SIG-M5 treated with dmso at 0.1 percent for 504 hours (cell line): ENCODE data around the gene CLDN18.

ENCODE experiments used
- DNase-seq: peaks from one replicate; lab custom pipeline; 2025; ENCODE audit not compliant: unreplicated experiment; lab: John Stamatoyannopoulos, UW

The CLDN18 gene

DNA sequence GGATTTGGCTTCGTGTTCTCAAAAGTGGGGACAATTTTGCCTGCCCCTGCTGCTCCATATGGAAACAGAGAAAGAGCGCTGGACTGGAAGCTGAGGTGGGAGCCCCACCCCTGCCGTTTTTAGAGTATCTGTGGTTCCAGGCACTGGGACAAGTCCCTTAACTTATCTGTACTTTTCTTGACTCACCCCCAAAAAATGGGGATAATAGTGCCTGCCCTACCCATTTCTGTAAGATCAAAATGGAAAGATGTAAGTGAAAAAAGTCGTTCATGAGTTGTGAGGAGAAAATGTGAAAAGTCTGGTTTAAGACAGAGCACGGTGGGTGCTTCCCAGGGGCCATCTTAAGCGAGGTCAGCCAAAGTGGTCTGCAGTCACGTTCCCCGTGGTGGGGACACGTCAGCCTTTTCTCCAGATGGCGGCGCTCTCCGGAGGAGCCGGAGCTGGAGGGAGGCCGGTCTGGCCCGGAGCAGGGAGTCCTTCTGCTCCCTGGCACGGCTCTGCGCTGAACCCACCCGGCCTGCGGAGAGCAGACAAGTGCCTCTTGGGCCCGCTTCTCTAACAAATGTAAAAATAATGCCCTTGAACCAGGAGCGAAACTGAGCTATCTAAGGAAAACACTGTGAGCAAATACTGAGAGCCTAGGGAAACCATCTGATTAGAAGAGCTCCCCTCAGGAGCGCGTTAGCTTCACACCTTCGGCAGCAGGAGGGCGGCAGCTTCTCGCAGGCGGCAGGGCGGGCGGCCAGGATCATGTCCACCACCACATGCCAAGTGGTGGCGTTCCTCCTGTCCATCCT, at the start of gene CLDN18:
CLDN18 (plus strand) TSS at position 690 of the 797 bp plus-strand sequence; CDS start at position 751, 61 bp downstream.
- no peak for DNase-seq

DNA sequence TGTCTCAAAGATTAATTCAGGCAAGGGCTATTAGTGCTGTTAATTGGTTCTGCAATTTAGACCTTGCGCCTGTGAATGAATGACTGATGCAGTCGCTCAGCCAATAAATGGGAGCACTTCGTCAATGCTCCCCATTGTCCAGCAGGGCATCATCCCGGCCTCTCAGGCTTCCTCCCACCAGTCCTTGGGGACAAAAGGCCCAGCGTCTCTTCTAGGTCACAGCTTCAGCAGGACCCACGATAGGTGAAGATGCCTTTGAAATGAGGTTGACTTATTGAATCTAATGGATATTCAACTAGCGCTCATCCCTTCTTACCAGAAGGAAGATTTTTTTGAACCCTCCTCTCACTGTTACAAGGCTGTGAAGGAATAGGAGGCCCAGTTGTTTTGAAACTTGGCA, 47.7 kb upstream of the CLDN18 start:
- DNase-seq: no peak

DNA sequence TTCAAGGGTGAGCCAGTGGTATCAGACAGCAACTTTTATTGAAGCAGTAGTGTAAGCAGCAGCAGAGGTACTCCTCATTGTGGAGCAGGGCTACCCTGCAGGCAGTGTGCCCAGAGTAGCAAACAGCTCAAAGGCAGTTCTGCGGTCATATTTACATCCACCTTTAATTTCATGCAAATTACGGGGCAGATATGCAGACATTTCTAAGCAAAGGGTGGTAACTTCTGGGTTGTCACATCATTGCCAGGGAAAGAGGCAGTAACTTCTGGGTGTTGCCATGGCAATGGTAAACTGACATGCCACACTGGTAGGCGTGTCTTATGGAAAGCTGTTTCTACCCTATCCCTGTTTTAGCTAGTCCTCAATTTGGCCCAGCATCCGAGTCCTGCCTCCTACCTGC, 46.5 kb upstream of the CLDN18 start:
- no peak for DNase-seq

DNA sequence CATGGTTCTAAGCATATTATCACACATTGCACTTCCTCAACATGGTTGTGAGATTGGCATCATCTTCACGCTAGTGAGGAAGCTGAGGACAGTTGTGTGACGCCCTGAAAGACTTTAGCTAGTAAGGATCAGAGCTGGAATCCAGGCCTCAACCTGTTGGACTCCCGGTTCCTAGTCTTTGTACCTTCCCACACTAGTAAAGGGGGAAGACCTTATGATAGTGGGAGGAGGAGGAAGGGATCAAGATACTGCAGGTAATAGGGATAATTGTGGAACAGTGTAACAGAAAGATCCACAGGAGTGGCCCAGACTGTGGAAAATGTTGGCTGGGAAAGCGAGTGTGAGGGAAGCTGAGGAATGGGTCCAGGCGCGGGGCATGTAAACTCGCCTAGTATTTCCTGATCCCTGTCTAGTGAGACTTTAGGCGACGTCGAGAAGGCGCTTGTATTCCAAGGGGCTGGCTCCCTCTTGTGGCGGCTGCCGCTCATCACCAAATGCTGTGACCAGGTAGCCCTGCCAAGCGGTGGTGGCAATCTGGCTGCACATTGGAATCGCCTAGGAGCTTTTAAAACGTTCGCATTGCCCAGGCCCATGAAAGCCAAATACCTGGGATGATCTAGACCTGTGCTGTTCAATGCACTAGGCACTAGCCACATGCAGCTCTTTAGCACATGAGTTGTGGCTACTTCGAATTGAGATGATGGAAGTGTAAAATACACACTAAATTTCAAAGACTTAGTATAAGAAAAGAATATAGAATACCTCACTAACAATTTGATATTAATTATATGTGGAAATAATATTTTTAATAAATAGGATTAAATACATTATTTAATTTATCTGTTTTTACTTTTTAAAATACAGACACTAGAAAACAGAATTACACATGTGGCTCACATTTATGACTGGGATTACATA, 38.8 kb upstream of the CLDN18 start:
- peak; percentile 61 for DNase-seq

DNA sequence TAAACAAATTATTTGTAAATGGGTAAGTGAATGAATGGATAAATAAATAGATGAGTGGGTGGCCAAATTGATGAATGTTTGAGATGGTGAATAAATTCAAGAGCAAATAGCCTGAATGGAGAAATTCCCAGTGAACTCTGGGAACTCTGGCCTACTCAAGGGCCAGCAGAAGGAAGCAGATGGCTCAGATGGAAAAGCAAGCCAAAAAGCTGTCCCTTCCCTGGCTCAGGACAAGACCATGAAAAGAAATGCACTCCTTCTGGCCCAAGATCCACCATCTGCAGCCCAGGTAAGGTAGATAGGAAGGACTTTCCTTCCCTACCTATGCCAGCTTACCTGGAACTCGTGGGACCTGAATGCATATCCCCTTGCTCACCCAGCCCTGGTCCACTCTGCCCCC, 37.6 kb upstream of the CLDN18 start:
- DNase-seq: no peak

DNA sequence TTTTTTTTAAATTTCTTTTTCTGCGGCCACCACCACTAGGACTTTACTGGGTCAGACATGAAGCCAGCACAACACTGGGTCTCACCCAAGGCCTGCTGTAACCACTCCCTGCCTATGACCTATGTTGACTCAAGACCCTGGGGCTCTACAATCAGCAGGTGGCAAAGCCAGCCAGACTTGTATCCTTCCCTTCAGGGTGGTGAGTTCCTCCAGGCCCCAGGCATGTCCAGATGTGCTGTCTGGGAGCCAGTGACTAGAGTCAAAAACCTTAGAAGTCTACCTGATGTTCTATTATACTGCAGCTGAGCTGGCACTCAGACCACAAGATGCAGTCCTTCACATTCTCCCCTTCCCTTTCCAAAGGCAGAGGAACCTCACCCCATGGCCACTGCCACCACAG, 31.6 kb upstream of the CLDN18 start:
- DNase-seq: no peak

DNA sequence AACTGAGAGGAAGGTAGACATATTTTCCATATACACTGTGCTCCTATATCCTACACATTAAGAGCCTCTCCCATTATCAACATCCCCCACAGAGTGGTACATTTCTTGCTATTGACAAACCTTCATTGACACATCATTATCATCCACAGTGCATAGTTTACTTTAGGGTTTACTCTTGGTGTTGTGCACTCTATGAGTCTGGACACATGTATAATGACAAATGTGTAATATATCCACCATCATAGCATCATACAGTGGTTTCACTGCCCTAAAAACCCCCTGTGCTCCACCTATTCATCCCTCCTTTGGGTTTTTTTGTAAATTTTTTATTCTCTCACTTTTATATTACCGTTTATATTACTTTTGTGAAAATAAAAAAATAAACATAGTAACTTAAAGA, 22.2 kb upstream of the CLDN18 start:
- no peak for DNase-seq

DNA sequence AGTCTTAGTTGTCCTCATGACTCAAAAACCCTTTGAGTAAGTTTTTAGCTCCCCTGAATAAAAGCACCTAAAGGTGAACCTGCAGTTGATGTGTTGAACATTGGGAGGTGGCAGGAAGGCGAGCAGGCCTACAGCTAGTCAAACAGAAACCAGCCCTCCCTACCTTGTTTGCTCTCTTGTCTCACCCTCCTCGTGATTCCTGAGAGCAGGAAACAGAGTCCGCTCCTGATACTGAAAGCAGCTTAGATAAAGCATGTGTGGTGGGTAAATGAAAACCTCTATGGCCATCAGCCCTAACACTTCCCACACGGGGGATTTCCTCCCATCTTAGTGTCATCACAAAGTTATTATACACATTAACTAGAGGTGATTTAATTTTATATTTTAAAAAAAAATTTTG, 21.8 kb upstream of the CLDN18 start:
- no peak for DNase-seq

DNA sequence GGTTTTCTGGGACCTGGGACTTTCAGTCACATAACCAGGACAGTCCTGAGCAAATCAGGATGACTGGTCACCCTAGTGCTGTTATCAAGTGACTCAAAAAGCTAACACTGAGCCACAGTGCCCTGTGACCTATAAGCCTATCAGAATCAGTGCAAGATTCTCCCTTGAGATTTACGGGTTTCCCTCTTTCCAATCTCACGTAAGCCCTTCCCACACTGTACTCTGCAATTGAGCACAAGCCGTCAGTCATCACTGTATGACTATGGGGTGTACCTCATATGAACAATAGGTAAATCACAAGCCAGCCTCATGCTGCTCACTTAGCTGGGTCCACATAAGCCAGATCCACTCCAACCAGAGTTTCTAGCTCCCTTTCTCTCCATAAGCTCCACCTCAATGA, 21.0 kb upstream of the CLDN18 start:
- DNase-seq: no peak

DNA sequence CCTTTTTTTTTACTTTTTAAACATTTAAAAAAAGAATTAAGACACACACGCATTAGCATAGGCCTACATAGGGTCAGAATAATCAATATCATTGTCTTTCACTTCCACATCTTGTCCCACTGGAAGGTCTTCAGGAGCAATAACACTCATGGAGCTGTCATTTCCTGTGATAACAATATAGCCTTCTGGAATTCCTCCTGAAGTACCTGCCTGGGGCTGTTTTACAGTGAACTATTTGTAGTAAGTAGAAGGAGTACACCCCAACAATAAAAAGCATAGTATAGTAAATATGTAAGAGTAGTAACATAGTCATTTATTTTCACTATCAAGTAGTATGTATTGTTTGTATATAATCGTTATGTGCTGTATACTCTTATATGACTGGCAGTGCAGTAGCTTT, 19.5 kb upstream of the CLDN18 start:
- no peak for DNase-seq

DNA sequence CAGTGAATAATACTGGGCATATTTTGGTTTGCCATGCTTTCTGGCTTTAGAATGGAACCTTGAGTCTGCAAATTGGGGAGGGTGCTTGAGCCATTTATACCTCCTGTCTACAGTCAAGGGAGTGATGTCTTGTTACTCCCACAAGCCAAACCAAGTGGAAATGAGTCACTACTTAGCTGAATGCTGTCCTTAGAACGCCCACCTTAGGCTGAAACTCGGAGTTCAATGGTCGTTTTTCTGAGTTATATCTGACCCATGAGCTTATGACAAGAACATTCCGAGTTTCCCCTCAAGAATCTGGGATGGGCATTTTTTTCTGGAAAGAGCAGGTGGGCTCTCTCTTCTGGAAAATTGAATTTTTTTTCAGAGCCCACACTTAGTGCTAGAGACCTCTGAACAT, 17.4 kb upstream of the CLDN18 start:
- DNase-seq: no peak

DNA sequence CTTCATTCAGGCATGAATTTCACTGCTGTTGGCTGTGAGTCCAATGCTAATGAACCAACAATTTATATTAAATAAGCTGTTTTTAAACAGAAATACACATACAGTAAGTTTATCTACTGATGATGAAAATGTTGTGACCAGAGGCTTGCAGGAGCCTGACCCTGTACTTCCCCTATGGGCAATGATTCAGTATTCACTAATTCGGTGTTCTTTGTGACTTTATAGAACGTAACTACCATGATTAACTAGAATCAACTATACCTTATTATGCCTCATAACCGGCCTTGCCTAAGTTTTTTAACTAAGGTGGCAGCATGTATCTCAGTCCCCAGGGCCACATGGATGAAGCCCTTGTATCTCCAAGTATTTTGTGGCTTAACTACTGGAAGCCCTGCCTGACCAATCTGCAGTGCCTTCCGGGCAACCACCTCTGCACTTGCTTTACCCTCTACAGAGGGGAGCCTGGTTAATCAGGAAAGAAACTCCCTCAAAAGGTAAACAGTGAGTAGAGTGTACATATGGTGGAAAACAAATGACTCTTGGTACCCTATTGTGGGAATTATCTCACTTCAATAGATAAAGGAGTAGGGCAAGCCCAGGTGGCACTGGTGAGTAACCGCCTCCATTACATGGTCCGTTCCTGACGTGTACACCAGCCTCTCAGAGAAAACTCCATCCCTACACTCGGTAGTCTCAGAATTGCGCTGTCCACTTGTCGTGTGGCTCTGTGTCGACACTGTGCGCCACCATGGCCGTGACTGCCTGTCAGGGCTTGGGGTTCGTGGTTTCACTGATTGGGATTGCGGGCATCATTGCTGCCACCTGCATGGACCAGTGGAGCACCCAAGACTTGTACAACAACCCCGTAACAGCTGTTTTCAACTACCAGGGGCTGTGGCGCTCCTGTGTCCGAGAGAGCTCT, 11.6 kb upstream of the CLDN18 start:
- no peak for DNase-seq

DNA sequence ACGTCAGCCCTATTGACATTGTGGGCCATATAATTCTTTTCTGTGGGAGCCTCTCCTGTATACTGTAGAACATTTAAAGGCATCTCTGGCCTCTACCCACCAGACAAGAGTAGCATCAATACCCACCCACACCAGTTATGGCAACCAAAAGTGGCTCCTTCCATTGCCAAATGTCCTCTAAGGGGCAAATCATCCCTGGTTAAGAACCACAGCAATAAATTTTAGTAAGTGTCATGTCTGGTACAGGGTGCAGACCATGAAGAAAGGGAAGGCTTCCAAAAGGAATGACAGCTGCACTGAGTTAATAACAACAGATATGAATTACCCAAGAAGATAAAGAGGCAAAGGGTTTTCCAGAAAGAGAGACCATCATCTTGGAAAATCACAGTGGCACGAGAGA, 6.9 kb upstream of the CLDN18 start:
- DNase-seq: no peak

DNA sequence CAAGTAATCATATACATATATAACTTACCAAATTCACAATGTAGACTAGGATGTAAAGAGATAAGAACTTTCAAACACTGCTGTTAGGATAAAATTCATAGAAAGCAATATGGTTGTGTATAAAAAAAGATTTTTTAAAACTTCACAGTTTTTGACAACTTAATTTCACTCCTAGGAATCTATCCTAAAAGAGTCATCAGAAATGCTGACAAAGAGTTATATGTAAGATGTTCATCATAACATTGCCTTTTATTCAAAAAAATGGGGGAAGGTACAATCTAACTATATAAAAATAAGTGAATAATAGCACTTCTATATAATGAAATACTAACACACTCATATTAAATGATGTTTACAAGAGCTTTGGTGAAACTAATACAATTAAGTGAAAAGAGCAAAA, 4.3 kb upstream of the CLDN18 start:
- no peak for DNase-seq

DNA sequence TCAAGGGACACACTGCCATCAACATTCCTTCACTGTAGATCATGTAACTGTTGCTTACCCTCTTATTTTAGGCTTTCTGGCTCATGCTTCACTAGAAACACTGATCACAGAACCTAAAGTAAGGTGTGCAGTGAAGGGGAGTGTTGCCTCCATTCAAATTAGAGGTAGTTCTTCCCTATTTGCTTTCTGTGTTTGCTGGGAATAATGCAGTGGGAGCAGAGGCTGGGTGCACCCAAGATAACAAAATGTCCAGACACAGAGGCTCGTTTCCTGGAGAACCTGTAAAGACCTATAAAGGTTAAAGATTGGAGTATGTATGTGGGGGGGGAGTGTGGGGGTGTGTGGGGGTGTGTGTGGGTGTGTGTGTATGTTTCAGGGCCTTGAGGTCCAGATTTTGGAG, 2.1 kb upstream of the CLDN18 start:
- DNase-seq: no peak

DNA sequence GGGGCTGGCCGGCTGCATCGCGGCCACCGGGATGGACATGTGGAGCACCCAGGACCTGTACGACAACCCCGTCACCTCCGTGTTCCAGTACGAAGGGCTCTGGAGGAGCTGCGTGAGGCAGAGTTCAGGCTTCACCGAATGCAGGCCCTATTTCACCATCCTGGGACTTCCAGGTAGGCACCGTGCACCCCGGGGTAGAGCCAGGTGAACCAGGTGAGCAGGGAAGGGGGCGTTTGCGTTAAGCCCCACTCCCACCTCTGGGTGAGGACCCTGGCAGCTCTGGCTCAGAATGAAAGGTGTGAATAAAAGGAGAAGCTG, 267 bp downstream of the CLDN18 start:
- DNase-seq: no peak

DNA sequence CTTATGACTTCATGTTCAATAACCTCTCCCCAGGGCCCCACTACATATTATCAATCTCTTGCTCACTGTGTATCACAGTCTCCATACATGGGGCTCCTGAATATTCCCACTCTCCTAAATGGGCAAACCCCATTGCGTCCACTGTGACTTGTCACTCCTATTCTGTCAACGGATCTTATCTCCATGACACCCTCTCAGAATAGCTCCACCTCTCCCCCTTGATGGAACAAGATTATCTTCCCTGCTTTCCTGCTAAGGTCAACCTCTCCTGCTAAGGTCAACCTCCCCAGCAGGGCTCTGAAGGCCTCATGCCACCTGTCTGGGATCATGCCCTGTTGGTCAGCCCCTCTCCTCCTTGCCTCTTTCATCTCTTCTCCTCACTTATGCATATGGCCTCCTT, 1.8 kb downstream of the CLDN18 start:
- DNase-seq: no peak

DNA sequence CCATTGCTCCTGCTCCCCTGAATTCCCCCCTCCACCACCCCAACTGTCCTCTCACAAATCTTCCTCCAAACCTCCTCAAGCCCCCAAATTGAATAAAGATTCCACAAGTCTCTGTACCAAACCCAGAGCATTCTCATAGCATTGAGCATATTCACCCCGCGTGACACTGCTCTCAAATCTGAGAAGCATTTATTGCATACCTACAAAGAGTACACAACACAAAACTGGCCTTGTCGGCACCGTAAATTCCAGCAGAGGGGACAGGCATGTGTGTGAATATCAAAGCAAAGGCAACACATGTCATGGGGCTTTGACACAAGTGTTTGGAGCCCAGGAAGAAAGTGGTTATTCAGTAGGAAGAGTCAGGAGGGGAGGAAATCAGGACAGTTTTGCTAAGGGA, 2.6 kb downstream of the CLDN18 start:
- no peak for DNase-seq

DNA sequence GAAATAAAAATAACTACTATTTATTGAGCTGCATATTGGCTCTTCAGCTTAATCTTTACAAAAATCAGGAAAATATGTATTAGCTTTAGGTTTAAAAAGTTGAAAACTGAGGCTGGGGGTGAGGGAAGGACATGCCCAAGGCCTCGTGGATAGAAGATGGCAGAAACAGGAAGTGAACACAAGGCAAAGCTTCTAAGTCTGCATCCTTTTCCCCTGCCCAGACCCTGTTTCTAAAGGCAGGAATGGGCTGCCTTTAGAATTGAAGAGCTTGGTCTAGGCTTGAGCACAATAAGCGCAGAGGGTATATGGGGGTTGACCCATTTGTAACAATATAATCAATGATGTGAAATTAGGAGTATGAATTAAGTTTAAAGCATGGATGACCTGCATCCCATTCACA, 6.1 kb downstream of the CLDN18 start:
- DNase-seq: no peak

DNA sequence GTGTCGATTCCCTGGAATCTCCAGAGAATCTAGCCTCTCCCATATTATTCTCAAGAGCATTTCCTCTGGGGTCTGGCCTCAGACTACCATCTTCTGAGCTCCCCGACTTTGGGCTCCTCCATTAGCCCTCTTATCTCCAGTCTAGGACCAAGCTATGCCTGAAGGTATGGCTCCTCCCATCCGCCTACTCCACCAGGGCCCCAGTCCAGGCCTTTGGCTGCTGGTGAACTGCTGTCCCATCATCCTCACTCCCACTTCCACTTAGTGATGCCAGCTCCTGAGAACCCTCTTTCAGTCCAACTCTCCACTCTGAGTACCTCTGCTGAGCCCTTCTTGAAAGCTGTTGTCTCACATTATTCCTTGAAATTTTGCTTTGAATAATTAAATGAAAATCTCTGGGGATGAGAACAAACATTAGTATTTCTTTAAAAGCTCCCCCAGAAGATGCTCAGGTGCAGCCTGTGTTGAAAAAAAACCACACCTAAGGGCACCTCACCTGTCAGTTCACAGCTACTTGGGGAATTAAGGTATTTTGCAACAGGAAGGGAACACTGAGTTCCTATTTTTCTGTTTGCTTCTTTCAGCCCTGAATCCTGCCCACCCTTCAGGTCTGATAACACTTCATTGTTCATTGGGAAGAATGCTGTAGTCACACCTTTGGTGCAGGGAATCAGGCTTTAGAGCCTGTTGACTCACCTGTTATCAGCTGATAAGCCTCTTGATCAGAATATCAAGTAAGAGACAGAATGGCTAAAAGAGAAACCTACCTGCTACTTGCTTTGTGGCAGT, 9.5 kb downstream of the CLDN18 start:
- DNase-seq: no peak

DNA sequence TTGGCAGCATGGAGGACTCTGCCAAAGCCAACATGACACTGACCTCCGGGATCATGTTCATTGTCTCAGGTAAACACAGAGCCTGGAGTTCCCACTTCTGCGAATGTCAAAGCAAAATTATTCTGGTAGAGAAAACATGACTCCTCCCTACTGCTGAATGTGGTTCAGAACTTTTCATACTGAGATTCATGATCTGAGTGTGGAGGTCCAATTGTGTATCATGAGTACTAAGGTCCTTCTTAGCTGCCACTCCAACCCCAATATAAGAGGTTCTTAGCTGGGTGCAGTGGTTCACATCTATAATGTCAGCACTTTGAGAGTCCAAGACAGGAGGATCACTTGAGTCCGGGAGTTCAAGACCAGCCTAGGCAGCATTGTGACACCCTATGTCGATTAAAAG, 13.8 kb downstream of the CLDN18 start:
- no peak for DNase-seq
